ENCODE results near the gene TTC7B.

TTC7B gene

GRCh38 chr14:90587918-90588317 is 228.3 kb downstream of the TTC7B start:
- DNase-seq = no peak

- no peak for DNase-seq
Observed at GRCh38 chr14:90587252-90587910, 228.8 kb downstream of the TTC7B start.

- DNase-seq = no peak
Observed at GRCh38 chr14:90585106-90585505, 231.1 kb downstream of the TTC7B start.

- DNase-seq = no peak
Observed at GRCh38 chr14:90583916-90584605, 232.2 kb downstream of the TTC7B start.

- no peak for DNase-seq
Observed at GRCh38 chr14:90583427-90583826, 232.8 kb downstream of the TTC7B start.

- no peak for DNase-seq
Observed at GRCh38 chr14:90582166-90582565, 234.1 kb downstream of the TTC7B start.

GRCh38 chr14:90581745-90582144 is 234.5 kb downstream of the TTC7B start:
- no peak for DNase-seq

- DNase-seq = no peak
Observed at GRCh38 chr14:90580377-90581335, 235.6 kb downstream of the TTC7B start.

- no peak for DNase-seq
Observed at GRCh38 chr14:90579816-90580215, 236.4 kb downstream of the TTC7B start.

GRCh38 chr14:90579088-90579487 is 237.1 kb downstream of the TTC7B start:
- no peak for DNase-seq

- DNase-seq = no peak
Observed at GRCh38 chr14:90578283-90578985, 237.8 kb downstream of the TTC7B start.

GRCh38 chr14:90577661-90578282 is 238.5 kb downstream of the TTC7B start:
- DNase-seq = no peak

GRCh38 chr14:90576981-90577660 is 239.1 kb downstream of the TTC7B start:
- no peak for DNase-seq

- no peak for DNase-seq
Observed at GRCh38 chr14:90576581-90576980, 239.6 kb downstream of the TTC7B start.

- no peak for DNase-seq
Observed at GRCh38 chr14:90575781-90576180, 240.4 kb downstream of the TTC7B start.

- DNase-seq = no peak
Observed at GRCh38 chr14:90575336-90575735, 240.9 kb downstream of the TTC7B start.

- DNase-seq = no peak
Observed at GRCh38 chr14:90574188-90575131, 241.8 kb downstream of the TTC7B start.

GRCh38 chr14:90573385-90574105 is 242.7 kb downstream of the TTC7B start:
- DNase-seq = no peak

GRCh38 chr14:90572441-90573150 is 243.6 kb downstream of the TTC7B start:
- DNase-seq = no peak

Measured in activated CD4-positive, CD25-positive, alpha-beta regulatory T cell (primary cell).